HG03457 (cell line): ENCODE results near the gene TXNRD1.
A peak's percentile ranks its signal among the peaks of the same experiment; 100 is the strongest.
"Not testable (repeated sequence)": the region's sequence is repeated elsewhere in the genome, so short reads cannot be mapped to it uniquely, and the experiment has no call there.

Experiments
- ATAC-seq: cut with Tn5 transposase; IDR thresholded peaks from one replicate; pipeline ENCODE4 v1.9.1; 2021; ENCODE audit warnings: moderate number of reproducible peaks; ENCODE audit not compliant: unreplicated experiment

TXNRD1 gene

DNA sequence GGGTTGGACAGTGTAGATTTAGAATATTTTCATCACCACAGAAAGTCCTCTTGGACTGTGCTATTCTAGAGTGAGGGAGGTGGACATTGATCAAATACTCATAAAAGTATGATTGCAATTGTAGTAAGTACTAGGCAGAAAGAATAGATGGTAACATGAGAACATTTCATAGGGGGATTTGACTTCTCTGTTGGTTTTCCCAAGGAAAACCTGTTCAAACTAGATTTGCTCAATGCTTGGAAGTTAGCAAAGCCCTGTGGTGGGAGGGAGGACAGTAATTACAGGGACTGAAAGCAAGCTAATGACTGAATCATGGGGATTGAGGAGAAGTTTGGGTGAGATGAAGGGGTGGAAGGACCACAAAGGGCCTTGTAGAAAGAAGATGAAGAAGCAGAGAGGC is 63.6 kb downstream of the TXNRD1 start:
- no peak for ATAC-seq

DNA sequence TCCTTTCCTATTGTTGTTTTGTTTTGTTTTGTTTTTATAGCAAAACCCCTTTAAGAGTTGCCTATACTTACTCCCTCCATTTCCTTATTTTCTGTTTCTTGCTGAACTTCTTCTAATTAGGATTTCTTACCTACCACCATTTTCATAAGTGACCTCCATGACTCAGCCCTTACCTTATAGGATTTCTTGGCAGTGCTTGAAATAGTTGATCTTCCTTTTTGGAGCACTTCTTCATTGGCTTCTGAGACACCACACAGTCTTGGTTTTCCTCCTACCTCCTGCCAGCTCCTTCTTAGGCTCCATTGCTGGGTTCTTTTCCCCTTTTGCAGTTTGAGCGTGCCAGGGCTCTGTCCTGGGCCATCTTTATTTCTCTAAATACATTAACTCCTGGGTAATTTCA is 64.5 kb downstream of the TXNRD1 start:
- no peak for ATAC-seq

DNA sequence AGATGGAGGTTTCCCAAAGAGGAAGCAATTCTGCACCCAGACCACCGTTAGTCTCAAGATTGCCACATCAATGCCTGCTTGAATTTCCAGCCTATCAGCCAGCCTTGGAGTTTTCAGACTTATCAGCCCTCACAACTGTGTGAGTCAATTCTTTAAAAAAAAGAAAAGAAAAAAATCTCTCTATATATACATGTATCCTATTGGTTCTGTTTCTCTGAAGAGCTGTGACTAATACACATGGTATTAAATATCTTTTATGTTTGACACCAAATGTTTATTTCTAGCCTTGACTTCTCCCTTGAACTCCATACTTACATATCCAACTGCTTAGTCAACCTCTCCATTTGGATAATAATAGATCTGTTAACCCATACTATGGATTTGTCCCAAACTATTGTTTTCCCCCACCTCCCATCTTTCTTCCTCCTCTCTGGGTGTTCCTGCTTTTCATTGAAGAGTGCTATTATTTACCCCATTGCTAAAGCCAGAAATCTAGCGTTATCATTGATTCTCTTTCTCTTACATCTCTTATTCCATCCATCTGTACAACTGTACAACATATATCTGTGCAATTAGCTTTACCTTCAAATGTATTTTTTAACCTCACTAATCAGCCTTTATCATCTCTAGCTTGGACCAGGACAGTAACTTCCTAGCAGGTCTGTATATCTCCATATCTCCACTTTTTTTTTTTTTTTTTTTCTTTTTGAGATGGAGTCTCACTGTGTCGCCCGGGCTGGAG is 65.3 kb downstream of the TXNRD1 start:
- no peak for ATAC-seq

GRCh38 chr12:104281636-104282035 is 66.1 kb downstream of the TXNRD1 start:
- no peak for ATAC-seq

DNA sequence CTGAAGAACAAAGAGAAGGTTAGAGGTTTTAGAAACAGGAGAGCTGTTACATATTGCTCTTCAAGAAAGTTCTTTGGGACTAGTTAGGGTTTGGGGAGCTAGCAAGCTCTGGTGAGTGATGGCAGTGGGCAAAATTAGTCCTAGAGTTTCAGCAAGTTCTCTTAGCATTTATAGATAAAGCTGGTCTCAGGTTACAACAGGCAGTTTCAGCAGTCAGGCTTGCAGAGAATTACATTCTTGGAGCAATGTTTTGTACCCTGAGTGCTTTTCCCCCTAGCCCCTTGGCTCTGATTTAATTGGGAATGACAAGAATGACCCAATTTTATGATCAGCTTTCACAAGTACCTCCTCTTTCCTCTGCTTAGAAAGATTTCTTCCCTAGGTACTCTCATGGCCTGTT is 66.5 kb downstream of the TXNRD1 start:
- ATAC-seq = no peak

DNA sequence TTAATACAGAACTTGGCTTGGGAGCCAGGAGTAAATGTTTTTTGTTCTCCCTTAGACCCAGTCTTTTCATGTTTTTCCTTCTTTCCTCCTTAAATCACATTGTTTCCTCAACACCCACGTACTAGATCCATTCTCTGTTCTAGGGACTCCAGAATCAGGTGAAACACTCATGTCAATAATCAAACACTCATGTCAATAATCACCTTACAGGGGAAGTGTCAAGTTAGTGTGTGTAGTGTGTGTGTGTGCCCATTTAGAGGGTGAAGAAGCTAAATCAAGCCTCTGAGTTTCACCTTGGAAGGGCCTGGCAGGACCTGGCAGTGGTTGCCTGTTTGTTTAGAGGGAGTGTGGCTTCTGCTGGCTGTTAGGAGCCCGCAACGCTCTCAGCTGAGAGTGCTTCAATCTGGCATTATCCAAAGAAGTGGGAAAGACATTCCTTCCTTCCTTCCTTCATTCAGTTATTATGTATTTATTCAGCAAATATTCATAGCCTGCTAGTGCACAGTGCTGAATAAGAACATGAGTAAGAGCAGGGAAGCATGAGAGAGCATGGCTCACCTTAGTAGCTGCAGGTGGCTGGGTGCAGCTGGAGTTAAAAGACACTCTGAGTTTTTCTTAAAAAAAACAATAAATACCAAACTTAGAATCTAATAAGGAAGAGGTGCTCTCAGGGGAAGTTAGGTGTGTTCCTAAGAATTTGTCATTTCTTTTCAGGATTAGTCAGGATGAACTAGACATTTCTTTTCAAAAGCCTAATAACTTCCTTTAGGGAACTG is 70.3 kb downstream of the TXNRD1 start:
- ATAC-seq = no peak

- peak; percentile 77 for ATAC-seq
Measured at GRCh38 chr12:104286516-104287482, 71.2 kb downstream of the TXNRD1 start.

GRCh38 chr12:104288635-104289274 is 73.2 kb downstream of the TXNRD1 start:
- ATAC-seq = peak; percentile 38

DNA sequence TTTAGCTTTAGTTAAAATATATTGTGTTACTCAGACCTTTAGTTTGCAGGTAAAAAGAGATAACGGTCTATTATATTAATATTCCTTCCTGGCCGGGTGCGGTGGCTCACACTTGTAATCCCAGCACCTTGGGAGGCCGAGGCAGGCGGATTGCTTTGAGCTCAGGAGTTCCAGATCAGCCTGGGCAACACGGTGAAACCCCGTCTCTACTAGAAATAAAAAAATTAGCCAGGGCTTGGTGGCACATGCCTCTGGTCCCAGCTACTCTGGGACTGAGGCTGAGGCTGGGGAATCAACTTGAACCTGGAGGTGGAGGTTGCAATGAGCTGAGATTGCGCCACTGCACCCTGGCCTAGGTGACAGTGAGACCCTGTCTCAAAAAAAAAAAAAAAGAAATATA is 74.7 kb downstream of the TXNRD1 start:
- ATAC-seq = no peak

DNA sequence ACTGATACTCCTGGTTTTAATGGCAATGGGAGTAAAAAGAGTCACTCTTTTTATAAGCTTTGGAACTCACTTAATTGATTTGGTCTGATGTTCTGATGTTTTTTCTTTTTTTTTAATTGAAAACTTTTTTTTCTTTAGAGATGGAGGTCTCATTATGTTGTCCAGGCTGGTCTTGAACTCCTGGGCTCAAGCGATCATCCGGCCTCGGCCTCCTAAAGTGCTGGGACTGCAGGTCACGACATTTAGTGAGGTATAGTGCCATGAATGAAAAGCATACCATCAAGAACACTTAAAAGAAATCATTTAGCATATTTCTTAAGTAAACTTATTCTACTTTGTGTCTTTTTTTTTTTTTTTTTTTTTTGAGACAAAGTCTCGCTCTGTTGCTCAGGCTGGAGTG is 75.3 kb downstream of the TXNRD1 start:
- ATAC-seq = no peak

- no peak for ATAC-seq
Measured at GRCh38 chr12:104291867-104292524, 76.4 kb downstream of the TXNRD1 start.

DNA sequence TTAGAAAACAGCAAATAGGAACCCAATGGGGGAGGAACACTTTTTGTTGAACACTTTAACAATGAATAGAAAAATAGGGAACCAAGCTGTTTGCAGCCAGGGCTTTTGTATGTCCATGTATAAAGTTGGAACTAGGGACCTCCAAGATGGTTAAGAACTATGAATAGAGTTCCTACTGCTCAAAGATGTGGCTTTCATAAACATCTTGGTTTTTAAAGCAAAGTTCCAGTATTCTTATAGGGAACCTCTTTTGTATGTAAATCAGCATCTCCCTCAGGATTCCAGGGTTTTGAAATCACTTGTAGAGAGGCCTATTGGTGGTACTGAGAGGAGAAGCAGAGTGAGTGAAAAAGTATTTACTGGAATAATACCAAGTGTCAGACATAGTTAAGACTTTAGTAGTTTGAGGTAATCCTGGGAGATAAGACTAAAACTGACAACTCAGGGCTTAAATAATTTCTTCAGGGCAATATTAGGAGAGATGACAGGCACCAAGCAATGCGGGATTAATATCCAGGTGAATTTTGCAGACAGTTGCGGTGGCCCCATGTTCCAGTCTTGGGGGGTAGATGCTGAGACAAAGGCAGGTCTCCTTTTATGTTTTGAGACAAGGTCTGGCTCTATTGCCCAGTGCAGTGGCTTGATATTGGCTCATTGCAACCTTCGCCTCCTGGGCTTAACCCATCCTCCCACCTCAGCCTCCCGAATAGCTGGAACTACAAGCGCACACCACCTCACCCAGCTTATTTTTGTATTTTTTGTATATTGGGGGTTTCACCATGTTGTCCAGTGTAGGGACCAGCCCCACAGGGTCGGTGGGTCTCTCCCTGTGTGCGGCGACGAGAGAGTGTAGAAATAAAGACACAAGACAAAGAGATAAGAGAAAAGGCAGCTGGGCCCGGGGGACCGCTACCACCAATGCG is 77.6 kb downstream of the TXNRD1 start:
- no peak for ATAC-seq

DNA sequence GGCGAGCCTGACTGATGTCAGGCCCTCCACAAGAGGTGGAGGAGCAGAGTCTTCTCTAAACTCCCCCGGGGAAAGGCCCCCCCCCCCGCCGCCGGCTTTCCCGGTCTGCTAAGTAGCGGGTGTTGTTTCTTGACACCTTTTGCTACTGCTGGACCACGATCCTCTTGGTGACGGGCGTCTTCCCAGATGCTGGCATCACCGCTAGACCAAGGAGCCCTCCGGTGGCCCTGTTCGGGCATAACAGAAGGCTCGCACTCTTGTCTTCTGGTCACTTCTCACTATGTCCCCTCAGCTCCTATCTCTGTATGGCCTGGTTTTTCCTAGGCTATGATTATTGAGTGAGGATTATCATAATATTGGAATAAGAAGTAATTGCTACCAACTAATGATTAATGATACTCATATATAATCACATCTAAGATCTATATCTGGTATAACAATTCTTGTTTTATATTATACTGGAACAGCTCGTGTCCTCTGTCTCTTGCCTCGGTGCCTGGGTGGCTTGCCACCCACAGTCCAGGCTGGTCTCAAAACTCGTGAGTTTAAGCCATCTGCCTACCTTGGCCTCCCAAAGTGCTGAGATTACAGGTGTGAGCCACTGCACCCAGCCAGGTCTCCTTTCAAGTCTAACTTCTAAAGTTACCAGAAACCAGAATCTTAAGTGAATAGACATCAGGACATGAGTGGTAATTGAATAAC is 78.7 kb downstream of the TXNRD1 start:
- not testable (repeated sequence) for ATAC-seq

GRCh38 chr12:104294927-104295668 is 79.5 kb downstream of the TXNRD1 start:
- ATAC-seq = no peak

GRCh38 chr12:104295954-104296353 is 80.4 kb downstream of the TXNRD1 start:
- no peak for ATAC-seq

DNA sequence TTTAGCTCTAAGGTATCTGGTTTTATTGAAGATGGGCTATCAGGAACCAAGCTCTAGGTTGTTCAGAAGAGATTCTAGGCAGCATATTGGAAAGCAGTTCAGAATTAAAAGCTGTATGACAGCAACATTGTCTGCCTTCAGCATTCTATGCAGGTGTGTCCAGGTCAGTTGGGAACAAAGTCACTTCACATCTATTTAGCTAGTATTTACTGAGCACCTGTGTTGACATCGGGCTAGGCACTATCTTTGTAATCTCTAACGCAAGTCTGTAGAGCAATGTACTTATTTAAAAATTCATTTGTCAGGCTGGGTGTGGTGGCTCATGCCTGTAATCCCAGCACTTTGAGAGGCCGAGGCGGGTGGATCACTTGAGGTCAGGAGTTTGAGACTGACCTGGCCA is 81.1 kb downstream of the TXNRD1 start:
- no peak for ATAC-seq

DNA sequence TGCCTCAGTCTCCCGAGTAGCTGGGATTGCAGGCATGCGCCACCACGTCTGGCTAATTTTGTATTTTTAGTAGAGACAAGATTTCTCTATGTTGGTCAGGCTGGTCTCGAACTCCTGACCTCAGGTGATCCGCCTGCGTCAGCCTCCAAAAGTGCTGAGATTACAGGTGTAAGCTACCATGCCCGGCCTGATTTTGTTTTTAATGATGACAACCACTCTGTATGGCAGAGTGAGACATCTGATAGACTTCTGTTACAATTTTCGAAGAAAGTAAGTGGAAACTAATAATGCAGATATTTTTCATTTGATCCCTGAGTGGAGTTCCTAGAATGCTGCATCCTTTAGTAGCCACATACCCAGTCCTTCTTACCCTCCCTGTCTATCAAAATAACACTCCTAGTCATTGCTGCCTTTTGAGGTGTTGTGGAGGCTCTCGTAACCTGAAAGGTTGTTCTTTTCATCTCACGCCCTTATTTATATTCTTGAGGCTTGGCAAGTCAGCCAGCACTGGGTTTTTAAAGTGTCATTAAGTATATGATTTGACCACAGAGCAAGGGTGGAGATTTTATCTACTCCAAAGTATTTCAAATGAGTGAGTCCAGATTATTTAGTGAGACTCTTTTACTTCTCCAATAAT is 82.0 kb downstream of the TXNRD1 start:
- no peak for ATAC-seq
